Stomach (tissue), 9 donors: Measurements from ENCODE around the gene OR13H1. TPM values are rescaled to one million over a fixed set of nuclear protein-coding genes. Genes with fewer than 3 reads are reported as not detected.
"Not testable (repeated sequence)": the region's sequence is repeated elsewhere in the genome, so short reads cannot be mapped to it uniquely, and the experiment has no call there.

Experiments
- DNase-seq, 2 donors: peaks; one replicate each; pipeline versions ENCODE4 v3.0.0 to v3.0.0-alpha.2; 2013 to 2019
- H3K27ac ChIP-seq, 5 donors: fragments of 200-600 bp in 4 of 5; sonication (generic) in 4 of 5; one replicate each; pipeline ENCODE4 v1.5.1; 2013 to 2019; ENCODE audit warnings: mild to moderate bottlenecking in 1 of 5, moderate library complexity in 1 of 5
- H3K27me3 ChIP-seq, 3 donors: fragments of 200-600 bp; sonication (generic); one replicate each; pipeline ENCODE4 v1.5.1; 2017 to 2019; ENCODE audit warnings: mixed run types in 1 of 3
- H3K36me3 ChIP-seq, 4 donors: fragments of 200-600 bp; sonication (generic); 1 replicate in 3 of 4; 2 replicates in 1 of 4; pipeline ENCODE4 v1.5.1; 2016 to 2019
- H3K4me1 ChIP-seq, 4 donors: fragments of 200-600 bp; sonication (generic); one replicate each; pipeline ENCODE4 v1.5.1; 2016 to 2019
- H3K4me3 ChIP-seq, 4 donors: fragments of 200-600 bp; sonication (generic) in 3 of 4; one replicate each; pipeline ENCODE4 v1.5.1; 2016 to 2019; ENCODE audit warnings: mild to moderate bottlenecking in 1 of 4
- H3K9me3 ChIP-seq, 4 donors: fragments of 200-600 bp; sonication (generic); one replicate each; pipeline ENCODE4 v1.5.1; 2016 to 2019
- EP300 ChIP-seq: sonication (generic); formaldehyde crosslinking; IDR thresholded peaks from one replicate; pipeline ENCODE4 v1.6.1; 2017; ENCODE audit warnings: antibody characterized with exemption
- POLR2A ChIP-seq, 4 donors: fragments of 450-650 bp; IDR thresholded peaks; one replicate each; pipeline ENCODE4 v1.6.1; 2016; ENCODE audit warnings: antibody characterized with exemption in 4 of 4, control low read depth in 2 of 4, mild to moderate bottlenecking in 1 of 4, moderate library complexity in 1 of 4
- POLR2AphosphoS5 ChIP-seq, 3 donors: sonication (generic); formaldehyde crosslinking; IDR thresholded peaks; one replicate each; pipeline ENCODE4 v1.6.1; 2016; ENCODE audit warnings: antibody characterized with exemption in 3 of 3
- WGBS, 5 donors: extraction: QIAGEN DNeasy Blood & Tissue Kit in 3 of 5; methylation state at CpG; one replicate each; pipeline versions ENCODE4 v1.1.5 to v1.1.7; 2013 to 2018; 5-methylcytosine and 5-hydroxymethylcytosine counted together
- intact Hi-C: fragments of 100-400 bp; cut with DNase I; formaldehyde crosslinking; loops from one replicate; pipeline ENCODE4 v1.15.1; 2023; ENCODE audit warnings: low total_unique reads
- polyA plus RNA-seq, 3 donors: library from polyadenylated mRNA; stranded (reverse); fragments of 200-250 nt; gene quantifications; one replicate each; pipeline ENCODE4 v1.2.3, GENCODE V29; 2013
- total RNA-seq, 5 donors: library from RNA; depleted of rRNA; stranded (reverse); fragments of >200 nt; gene quantifications; one replicate each; pipeline versions ENCODE4 v1.1.0 to v1.2.3, GENCODE V29; 2014 to 2016
- TF ChIP-seq, protein P1 (sequence below), 7 experiments: fragments of 450-650 bp in 4 of 7; fragments of 200-600 bp in 3 of 7; sonication (generic) in 3 of 7; IDR thresholded peaks; one replicate each; pipeline ENCODE4 v1.5.1; 2016 to 2019; ENCODE audit warnings: antibody characterized with exemption in 7 of 7, control low read depth in 2 of 7, mild to moderate bottlenecking in 1 of 7
- donor health status: healthy with polysubstance abuse.
- donor health status: Bipolar disorder and iron deficiency.
- donor health status: healthy.

OR13H1 gene
- total and polyA plus RNA-seq, 8 donors = not detected

DNA sequence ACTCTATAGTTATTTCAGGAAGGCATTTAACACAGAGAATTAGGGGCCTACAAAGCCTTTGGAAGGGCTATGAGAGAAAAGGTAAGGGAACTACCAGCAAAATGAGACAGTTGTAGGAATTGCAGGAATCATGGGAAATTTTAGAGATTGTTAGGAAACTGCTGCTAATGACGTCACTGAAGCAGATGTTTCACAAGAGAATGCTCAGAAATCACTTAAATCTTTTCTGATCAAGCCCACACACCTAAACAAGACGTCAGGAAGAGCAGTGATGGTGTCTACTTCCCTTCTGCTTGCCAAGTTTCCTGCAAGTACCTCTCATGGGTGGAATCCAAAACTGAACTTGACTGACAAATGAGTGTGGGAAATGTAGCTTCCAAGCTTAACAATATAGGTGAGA, 5.1 kb downstream of the OR13H1 start:
- H3K36me3 ChIP-seq = no peaks in the 10 kb centered on the region
- 17 to 39% (median 20%) methylated on average over 2 of the region's 2 CpGs for WGBS, 5 donors
- no peaks in the 10 kb centered on the region for H3K9me3 ChIP-seq
- no peak for TF ChIP-seq POLR2A (IDR thresholded peaks at IDR 0.05)
- TF ChIP-seq POLR2AphosphoS5 (IDR thresholded peaks at IDR 0.05) = no peak
- TF ChIP-seq EP300 = no peak
- TF ChIP-seq, protein P1, sequence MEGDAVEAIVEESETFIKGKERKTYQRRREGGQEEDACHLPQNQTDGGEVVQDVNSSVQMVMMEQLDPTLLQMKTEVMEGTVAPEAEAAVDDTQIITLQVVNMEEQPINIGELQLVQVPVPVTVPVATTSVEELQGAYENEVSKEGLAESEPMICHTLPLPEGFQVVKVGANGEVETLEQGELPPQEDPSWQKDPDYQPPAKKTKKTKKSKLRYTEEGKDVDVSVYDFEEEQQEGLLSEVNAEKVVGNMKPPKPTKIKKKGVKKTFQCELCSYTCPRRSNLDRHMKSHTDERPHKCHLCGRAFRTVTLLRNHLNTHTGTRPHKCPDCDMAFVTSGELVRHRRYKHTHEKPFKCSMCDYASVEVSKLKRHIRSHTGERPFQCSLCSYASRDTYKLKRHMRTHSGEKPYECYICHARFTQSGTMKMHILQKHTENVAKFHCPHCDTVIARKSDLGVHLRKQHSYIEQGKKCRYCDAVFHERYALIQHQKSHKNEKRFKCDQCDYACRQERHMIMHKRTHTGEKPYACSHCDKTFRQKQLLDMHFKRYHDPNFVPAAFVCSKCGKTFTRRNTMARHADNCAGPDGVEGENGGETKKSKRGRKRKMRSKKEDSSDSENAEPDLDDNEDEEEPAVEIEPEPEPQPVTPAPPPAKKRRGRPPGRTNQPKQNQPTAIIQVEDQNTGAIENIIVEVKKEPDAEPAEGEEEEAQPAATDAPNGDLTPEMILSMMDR (IDR thresholded peaks at IDR 0.05) = no peak
- H3K27ac ChIP-seq = no peak overlapping the region
- intact Hi-C loops = no loop called here
- no peak for DNase-seq
- no peaks in the 10 kb centered on the region for H3K4me1 ChIP-seq
- no peak overlapping the region for H3K4me3 ChIP-seq
- H3K27me3 ChIP-seq = peaks cover 0 to 3% (median 0%) of the 10 kb centered on the region in 3 donors

DNA sequence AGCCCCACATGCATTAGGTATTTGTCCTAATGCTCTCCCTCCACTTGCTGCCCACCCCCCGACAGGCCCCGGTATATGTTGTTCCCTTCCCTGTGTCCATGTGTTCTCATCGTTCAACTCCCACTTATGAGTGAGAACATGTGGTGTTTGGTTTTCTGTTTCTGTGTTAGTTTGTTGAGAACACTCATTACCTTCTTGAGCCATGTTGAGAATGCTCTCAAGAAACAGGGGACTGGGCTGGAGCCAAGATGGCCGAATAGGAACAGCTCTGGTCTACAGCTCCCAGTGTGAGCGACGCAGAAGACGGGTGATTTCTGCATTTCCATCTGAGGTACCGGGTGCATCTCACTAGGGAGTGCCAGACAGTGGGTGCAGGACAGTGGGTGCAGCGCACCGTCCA, 8.6 kb downstream of the OR13H1 start:
- intact Hi-C loops, H3K9me3 ChIP-seq, H3K4me1 ChIP-seq, H3K27ac ChIP-seq, H3K4me3 ChIP-seq, H3K27me3 ChIP-seq, H3K36me3 ChIP-seq, DNase-seq: not testable (repeated sequence)
- WGBS, 5 donors = 69 to 96% (median 90%) methylated on average over 8 to 10 of the region's 10 CpGs

DNA sequence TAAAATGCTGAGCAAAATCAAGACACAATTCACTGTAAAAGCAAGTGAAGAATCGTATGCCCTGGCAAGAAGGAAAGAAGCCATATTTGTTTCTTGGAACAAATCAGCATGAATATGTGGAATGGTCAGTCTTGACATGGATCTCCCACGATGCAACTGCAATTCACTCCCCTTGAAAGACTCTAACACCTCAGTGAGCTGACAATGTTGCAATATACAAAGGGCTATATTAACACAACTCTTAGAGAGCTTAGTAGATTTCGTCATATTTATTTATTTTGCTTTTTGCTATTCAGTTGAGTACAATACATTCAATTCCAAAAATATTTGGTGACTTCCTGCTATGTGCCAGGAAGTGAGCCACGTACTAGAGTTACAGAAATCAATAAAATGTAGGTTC, 14.7 kb downstream of the OR13H1 start:
- intact Hi-C loops = no loop called here
- H3K4me1 ChIP-seq = no peaks in the 10 kb centered on the region
- WGBS, 5 donors = 62 to 78% (median 70%) methylated on average over 4 of the region's 4 CpGs

DNA sequence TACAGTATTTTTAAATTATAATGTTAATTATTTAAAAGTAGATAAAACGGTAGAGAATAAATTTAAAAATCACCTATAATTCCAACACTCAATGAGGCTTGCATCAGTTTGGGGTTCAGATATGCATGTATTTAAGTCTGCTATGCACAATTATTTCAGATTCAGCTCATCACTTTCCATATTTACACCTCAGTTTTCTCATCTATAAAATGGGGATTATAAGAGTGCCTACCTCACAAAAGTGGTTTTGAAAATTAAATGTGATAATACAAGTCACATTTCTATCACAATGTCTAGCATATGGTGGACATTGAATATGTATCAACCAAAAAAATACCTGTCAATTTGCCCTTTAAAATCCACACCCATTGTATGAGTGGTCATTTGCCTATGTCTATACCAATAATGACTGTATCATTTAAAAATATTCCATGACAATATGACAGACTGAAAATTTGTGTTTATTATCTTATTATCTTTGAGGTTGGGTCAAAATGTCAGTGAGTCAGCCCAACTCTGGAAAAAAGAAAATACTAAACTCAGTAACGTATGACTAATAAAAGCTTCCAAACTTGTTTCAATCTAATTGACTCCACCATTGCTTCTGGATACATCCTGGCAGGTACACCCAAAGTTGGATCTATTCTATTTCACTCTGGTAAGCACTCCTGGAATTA, 20.8 kb downstream of the OR13H1 start:
- H3K4me1 ChIP-seq = no peaks in the 10 kb centered on the region
- H3K4me3 ChIP-seq = no peak overlapping the region
- intact Hi-C loops = no loop called here
- H3K27me3 ChIP-seq = no peaks in the 10 kb centered on the region
- 57 to 79% (median 70%) methylated on average over 2 of the region's 2 CpGs for WGBS, 5 donors
- H3K9me3 ChIP-seq = no peaks in the 10 kb centered on the region
- TF ChIP-seq POLR2AphosphoS5 (IDR thresholded peaks at IDR 0.05) (no peak), EP300 (no peak), POLR2A (IDR thresholded peaks at IDR 0.05) (no peak)
- TF ChIP-seq, protein P1 (IDR thresholded peaks at IDR 0.05) = no peak
- no peak overlapping the region for H3K27ac ChIP-seq
- DNase-seq = no peak
- no peaks in the 10 kb centered on the region for H3K36me3 ChIP-seq

More for the DNA sequence above, 14.7 kb downstream of the OR13H1 start:
- Histone ChIP-seq H3K27ac (no peak overlapping the region), H3K36me3 (no peaks in the 10 kb centered on the region), H3K27me3 (no peaks in the 10 kb centered on the region), H3K9me3 (no peaks in the 10 kb centered on the region), H3K4me3 (no peak overlapping the region)
- DNase-seq = no peak
- no peak for TF ChIP-seq POLR2A (IDR thresholded peaks at IDR 0.05)
- no peak for TF ChIP-seq POLR2AphosphoS5 (IDR thresholded peaks at IDR 0.05)
- TF ChIP-seq EP300 = no peak
- TF ChIP-seq, protein P1 (IDR thresholded peaks at IDR 0.05) = no peak

DNA sequence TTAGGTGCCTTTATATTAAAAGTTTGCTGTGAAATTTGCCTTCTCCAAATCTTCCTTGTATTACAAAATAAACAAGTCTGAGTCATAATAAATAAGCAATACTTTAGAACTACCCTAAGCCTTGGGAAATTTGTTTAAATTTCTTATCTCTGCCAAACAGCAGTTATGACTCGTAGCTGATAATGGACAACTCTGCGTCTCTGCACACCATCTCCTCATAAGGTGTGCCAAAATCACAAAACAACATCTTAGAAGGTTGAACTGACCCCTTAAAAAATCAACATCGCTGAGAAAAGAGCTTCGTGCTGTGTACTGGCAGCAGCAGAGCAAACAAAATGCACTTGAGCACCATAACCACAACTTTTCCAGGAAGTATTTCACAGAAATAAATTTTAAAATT, 22.0 kb downstream of the OR13H1 start:
- no peak for TF ChIP-seq POLR2AphosphoS5 (IDR thresholded peaks at IDR 0.05)
- TF ChIP-seq, protein P1 (IDR thresholded peaks at IDR 0.05) = no peak
- H3K27me3 ChIP-seq = no peaks in the 10 kb centered on the region
- 16 to 34% (median 27%) methylated on average over 4 of the region's 4 CpGs for WGBS, 5 donors
- no peaks in the 10 kb centered on the region for H3K4me1 ChIP-seq
- intact Hi-C loops = no loop called here
- no peak overlapping the region for H3K4me3 ChIP-seq
- no peak for DNase-seq
- no peaks in the 10 kb centered on the region for H3K36me3 ChIP-seq
- no peak overlapping the region for H3K27ac ChIP-seq
- peaks cover 0 to 3% (median 0%) of the 10 kb centered on the region in 4 donors for H3K9me3 ChIP-seq
